GM19468 (cell line): ENCODE data around the gene CLSTN1.
"Not testable (repeated sequence)": the region's sequence is repeated elsewhere in the genome, so short reads cannot be mapped to it uniquely, and the experiment has no call there.

ENCODE experiments used
- ATAC-seq: cut with Tn5 transposase; IDR thresholded peaks from one replicate; pipeline ENCODE4 v1.9.1; 2021; ENCODE audit warnings: mild to moderate bottlenecking, moderate library complexity, moderate number of reproducible peaks; ENCODE audit not compliant: unreplicated experiment; ENCODE audit errors: extremely low read depth

CLSTN1 gene

DNA sequence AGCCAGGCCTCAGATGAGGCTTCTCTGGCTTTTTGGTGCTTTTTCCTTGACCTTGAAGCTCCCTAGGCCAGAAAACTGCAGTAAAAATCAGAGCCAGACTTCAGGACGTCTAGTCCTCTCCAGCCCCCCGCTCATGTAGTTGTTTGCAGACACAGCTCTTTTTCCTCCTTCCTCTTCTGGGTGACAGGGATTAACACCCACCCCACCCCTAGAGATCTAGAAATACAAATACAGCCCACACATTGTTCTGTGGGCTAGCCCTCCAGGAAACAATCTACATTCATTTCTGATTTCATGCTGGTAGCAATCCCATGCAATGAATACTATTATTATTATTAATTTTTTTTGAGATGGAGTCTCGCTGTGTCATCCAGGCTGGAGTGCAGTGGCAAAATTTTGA lies 9.9 kb upstream of the CLSTN1 start:
- ATAC-seq, result no peak

DNA sequence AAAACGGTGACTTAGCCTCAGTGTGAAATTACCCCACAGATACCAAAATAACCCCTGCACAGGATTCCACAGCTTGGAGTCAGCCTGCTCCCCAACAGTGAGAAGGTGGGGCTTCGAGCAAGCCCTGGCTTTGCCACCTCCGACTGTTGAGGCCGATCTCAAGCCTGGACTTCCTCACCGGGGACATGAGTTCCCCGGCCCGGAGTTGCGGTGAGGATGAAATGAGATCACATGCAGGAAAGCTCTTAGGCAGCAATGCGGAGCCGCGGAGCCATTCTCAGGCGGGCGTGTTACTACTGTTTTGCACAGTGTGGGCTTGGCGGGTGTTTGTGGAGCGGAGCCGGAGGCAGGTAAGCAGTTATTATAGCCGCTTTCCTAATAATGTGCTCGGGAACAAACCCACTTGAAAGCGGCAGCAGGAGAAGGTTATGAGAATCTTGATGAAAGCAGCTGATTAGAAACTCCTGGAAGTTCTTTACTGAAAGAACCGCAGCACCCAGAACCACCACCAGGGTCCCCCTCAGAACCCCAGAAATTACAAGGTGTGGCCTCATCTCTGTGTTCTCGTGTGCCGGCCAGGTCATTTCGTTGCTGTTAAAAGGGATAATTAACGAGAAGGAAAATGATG lies 3.9 kb upstream of the CLSTN1 start:
- no peak for ATAC-seq

DNA sequence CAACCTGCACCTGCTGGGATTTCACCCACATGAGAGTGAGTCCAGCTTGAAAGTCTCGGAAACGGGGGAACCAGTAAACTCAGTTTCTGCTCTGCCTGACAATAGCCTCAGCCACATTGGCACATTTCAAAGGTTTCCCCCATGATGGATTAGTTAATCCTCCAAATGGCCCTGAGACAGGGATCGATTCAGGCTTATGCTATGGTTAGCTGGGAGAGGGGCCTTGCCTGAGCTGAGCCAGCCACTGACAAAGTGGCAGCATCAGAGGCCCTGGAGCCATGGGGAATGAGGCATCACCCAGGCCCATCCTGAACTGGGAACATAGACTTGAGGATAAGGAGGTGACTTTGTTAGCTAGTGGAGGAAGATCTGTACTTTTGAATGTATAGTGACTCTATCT lies 2.9 kb upstream of the CLSTN1 start:
- ATAC-seq, result no peak

DNA sequence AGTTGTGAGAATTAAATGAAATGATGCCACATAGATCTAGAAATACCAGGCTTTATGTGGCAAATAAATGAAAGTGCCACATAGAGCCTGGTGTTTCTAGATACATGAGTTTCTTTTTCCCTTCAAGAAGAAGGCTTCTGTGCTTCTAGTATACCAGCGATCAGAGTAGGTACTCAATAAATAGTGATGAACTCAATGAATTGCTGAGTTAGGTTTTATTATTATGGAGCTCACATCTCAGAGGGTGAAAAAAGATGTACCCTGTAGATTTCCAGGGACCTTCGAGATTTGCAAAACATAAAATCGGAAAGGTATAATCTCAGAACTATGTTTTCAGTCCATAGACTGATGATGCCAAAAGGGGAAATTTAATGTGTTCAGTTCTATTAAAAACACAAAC lies 2.3 kb upstream of the CLSTN1 start:
- ATAC-seq, result no peak

DNA sequence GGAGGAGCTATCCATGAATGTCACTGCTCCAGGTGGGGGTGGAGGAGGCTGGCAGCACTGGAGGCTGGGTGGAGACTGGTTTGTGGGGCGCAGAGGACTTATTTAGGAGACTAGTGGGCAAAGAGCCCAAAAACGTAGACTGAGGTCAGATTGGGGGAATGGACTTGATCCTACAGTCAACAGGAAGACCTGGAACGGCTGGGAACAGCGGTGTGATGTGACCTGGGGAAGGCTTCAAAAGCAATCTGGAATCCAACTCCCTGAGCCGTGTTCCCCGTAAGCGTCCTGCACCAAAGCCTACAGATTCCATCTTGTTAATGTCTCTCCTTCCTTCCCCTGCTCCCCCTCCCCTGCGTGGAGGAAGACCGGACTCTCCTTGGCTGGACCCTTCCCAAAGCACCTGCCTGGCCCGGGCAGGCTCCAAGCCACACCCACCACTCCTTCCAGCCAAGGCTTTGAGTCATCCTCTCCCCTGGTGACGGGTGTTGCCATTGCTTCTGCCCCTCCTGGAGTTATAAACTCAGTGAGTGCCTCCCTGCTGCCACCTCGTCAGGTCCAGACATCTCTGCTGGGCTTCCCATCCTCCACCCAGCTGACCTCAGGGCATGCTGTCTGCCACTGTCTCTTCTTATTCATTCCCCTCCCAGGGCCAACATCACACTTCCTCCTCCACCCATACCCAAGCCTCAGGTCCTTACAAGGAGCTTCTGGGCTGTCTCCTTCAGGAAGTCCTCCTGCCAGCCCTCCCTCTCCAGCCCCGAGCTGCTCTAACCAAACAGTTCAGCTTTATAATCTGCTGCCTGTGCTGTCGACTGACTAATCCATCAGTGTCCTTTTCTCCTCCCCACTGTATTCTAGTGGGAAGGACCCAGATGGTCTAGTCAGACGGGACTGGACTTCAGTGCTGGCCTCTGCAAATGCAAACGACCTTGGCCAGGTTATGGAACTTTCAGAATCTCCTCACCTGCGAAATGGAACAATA lies 1.6 kb upstream of the CLSTN1 start:
- no peak for ATAC-seq

DNA sequence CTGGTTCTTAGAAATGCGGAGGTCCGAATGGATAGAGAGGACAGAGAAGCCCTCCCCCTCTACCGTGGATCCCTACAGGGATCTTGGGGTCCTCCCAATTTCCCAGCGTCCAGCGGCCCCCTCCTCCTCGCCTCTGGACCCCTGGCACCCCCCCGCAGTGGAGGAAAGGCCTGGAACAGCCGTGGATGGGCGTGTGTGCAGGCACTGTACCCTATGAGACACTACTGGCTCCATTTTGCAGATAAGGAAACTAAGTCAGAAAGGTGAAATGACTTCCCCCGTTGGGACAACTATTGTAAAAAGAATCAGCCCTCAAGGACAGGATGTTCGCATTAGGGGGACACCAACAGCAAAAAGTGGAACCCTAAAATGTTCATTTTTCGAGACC lies 931 bp upstream of the CLSTN1 start:
- no peak for ATAC-seq

DNA sequence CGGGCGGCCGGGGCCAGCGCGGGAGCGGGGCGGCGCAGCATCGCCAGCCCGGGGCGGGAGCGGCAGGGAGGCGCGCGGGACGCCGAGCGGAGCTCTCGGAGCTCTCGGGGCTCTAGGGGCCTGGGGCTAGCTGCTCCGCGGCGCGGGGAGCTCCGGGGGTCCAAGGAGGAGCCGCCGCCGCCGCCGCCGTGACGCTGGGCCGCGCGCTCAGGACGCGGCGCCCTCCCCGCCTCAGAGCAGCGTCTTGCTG lies 147 bp downstream of the CLSTN1 start:
- no peak for ATAC-seq

DNA sequence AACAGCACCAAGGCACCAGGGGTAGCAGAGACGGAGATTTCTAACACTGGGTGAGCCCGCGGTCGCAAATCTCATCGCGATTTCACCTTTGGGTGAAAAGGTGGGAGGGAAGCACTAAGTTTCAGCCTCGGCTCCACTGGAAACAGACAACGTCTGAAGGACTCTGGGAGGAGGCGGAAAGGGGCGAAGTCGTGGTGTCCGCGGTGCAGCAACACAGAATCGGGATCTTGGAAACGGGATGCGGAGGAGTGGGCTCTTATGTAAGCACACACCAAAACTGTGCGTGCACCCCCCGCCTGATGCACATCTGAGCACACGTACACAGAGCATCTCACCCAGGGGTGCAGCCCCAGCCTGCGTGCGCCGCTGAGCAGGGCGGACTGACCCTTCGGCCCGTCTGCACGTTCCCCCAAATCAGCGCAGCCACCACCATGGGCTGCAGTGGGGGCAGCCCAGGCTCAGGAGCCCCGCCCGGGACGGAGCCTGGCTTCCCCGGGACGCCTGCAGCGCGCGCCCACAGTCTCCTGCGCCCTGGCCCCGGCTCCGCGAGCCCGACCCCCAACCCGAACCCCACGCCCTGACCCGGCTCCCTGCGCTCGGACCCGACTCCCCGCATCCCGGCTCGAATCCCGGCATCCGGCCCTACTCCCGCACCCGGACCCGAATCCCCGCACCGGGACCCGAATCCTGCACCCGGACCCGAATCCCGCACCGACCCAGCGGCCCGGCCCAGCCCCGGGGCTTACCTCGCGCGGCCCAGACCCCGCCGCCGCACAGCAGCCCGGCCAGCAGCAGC lies 670 bp downstream of the CLSTN1 start:
- ATAC-seq, result no peak

DNA sequence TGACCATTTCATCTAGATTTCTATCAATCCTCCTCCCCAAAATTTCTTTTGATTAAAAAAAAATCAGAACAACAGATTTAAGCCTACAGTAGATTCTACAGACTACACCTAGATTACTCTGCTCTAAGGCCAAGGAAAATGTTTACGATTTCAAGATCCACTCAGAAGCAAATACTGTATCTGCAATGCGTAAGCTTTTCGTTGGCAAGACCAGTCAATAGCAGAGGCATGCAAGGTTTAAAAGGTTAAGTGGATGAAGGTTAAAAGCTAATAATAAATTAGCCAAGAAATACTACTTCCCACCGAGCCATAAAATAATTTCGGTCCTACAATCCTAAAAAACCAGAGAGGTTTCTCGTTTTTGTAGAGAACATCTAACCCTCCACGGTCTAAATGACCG lies 1.3 kb downstream of the CLSTN1 start:
- no peak for ATAC-seq

DNA sequence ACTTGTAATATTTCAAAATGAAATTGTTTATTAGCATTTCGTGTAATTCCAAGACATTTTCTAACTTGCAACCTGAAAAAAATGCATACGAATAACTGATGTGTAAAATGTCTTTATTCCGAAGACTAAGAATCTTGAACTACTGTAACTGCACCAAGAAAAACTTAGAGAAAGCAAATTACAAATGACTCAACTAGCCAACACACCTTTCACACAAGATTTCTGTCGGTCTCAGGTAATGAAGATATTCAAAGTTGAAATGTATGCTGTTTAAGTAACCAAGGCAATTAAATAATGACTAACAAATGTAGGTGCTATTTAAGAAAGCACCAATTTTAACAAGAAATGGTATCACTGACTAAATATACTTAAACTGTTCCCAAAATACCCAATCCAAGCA lies 2.1 kb downstream of the CLSTN1 start:
- ATAC-seq, result no peak

DNA sequence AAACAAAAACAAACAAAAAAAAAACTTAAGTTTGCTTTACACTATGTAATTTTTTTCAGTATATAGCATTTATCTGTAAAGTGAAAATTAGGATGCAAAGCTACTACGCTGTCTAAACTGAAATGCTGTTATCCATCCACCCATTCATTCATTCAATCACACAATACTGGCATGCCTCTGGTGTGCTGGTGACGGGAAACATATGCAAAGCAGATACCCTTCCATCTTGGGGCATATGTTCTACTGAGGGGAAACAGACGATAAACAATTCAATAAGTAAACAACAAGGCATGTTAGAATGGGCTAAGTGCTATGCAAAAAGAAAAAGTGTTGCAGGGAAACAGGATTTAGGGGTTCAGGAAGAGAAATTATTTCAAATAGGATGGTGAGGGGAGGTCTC lies 3.2 kb downstream of the CLSTN1 start:
- no peak for ATAC-seq

DNA sequence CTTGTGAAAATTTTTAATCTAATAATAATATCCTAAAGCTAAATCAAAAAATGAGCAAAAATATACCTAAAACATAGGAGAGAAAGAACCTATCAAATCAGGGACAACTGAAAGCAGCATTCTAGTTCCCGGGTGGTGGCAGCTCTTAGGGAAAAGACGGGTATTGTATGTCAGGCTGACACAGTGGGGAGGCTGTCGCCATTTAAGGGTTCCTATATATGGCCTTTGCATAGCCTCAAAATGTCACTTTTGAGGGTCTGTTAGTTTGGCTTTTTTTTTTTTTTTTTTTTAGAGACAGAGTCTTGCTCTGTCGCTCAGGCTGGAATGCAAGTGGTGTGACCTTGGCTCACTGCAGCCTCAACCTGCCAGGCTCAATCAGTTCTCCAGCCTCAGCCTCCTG lies 6.0 kb downstream of the CLSTN1 start:
- ATAC-seq, result no peak

DNA sequence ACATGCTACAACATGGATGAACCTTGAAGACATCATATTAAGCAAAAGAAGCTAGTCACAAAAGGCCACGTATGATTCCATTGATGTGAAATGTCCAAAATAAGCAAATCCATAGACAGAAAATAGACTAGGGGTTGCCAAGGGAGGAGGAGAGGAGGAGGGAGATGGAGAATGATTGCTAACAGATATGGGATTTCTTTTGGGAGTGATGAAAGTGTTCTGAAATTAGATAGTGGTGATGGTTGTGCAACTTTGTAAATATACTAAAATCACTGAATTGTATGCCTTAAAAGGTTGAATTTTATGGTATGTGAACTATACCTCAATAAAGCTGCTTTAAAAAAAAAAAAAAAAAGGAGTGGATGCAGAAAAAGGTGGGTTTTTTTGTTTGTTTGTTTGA lies 7.6 kb downstream of the CLSTN1 start:
- no peak for ATAC-seq

DNA sequence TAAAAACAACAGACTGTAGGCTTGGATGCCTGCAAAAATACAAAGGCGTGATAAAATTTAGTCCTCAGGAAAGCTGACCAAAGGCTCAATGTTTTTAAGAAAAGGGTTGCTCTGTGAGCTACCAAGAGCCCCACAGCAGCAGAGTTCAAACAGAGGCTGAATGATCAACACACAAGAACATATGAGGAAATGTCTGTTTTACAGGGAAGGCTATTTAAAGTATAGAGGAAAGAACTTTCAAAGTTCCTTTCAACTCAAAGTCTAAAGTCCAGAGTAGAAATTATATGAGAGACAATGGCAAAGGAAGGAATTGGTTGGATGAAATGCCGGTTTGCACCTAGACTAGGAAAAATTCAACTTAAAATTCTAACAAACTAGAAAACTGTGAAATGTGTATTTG lies 8.6 kb downstream of the CLSTN1 start:
- ATAC-seq, result no peak

DNA sequence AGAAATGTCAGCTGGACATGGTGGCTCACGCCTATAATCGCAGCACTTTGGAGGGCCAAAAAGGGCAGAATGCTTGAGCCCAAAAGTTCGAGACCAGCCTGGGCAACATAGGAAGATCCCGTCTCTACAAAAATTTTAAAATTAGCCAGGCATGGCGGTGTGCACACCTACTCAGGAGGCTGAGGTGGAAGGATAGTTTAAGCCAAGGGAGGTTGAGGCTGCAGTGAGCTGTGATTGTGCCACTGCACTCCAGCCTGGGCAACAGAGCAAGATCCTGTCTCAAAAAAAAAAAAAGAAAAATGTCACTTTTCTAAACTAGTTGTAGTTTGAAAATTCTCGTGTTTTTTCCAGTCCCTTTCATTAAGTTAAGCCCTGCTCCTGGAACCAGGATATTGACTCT lies 9.1 kb downstream of the CLSTN1 start:
- ATAC-seq, result no peak

DNA sequence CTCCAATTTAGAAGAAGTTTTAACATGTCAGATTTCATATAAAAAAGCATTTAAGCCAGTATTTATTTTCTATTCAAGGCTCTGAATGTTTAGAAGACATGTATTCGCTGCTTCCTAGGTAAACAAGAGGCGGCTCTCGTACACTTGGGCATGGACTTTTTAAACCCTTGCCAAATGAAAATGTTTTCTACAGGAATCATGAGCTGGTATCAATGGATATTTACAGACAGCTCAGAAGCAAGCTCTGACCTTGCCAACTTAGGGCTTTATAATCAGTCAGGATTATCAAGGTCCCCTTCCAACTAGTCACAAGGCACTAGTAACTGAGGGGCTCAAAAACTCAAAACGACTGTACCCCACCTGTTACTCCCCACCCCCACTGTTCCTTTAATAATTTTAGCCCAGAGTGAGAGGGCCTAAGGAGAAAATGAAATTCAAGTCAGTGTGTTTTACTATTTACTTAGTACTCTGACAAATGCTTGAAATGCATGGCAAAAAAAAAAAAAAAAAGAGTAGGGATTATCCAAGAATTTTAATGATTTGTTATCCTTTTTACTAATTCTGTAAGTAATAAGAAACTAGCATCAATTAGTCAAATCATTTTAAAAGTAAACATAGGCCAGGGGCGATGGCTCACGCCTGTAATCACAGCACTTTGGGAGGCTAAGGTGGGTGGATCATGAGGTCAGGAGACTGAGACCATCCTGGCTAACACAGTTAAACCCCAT lies 12.4 kb downstream of the CLSTN1 start:
- no peak for ATAC-seq

DNA sequence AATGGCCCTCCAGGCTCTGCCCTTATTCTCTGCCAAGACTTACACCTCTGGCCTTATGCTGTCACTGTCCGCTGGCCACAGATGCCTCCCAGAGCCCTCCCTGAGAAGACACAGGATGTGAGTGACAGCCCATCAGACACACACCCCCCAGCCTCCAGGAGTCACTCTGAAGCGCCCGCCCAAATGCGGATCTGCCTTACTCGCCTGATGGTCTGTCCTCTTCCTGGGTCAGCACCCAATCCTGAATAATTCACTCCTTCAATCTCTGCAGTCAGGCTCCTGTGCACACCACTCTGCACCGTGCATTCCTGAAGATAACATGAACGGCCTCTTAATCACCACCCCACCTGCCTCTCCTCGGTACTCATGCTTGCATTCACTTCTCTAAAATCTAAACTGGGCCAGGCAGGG lies 14.7 kb downstream of the CLSTN1 start:
- ATAC-seq, result no peak

DNA sequence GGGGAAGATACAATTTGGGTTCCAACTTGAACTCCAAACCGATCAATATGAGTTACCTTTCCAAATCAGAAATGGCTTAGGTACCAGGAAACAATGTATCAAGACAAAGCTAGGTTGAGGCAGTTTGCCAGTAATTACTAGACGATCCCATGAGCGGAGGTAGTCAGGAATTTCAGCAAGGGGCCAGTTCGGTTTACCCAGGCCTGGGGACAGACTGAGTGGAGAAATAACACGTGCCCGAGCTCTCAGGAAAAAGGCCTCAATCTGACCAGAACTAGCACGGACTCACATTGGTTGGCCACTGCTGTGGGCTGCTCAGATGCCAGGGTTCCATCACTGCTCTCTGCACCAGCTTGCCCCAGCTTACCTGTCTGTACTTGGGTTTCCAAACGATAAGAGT lies 15.3 kb downstream of the CLSTN1 start:
- no peak for ATAC-seq

DNA sequence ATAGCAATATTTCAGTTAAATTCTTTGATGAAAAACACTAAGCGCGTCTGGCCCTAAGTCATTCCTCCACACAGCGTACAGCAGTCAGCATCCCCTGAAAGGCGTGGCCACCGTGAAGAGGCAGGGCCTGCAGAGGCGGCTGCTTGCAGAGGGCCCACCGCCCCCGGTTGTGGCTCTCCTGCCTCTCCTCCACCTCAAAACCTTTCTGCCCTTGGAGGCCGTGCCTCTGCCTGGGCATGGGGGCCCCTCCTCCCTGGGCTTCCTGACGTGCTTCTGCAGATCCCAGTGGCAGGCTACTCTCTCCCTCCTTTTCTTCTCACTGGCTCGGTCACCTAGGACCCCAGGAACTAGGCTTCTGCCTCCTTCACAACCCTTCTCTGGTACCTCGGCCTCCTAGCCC lies 16.2 kb downstream of the CLSTN1 start:
- ATAC-seq, result no peak

DNA sequence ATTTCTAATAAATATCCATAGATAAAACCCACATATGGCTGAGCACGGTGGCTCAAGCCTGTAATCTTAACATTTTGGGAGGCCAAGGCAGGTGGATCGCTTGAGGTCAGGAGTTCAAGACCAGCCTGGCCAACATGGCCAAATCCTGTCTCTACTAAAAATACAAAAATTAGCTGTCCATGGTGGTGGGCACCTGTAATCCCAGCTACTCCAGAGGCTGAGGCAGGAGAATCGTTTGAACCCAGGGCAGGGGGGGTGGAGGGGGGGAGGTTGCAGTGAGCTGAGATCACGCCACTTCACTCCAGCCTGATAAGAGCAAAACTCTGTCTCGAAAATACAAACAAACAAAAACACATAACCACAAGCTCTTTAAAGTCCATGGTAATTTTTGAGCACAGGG lies 17.8 kb downstream of the CLSTN1 start:
- not testable (repeated sequence) for ATAC-seq
